Chondrocyte (in vitro differentiated cells): Measurements from ENCODE around the gene CCDC81. TPM values are rescaled to one million over a fixed set of nuclear protein-coding genes. Genes with fewer than 3 reads are reported as not detected.
"Not testable (repeated sequence)": the region's sequence is repeated elsewhere in the genome, so short reads cannot be mapped to it uniquely, and the experiment has no call there.

Experiments used
- DNase-seq: peaks from one replicate; pipeline ENCODE4 v3.0.0; 2021; ENCODE audit warnings: mixed read lengths, low spot score
- H3K27ac Mint-ChIP-seq: one replicate; pipeline ENCODE4 v1.8.0; 2021; ENCODE audit warnings: mild to moderate bottlenecking, moderate library complexity, mixed read lengths; ENCODE audit not compliant: unreplicated experiment
- H3K27me3 Mint-ChIP-seq: 2 replicates; pipeline ENCODE4 v1.8.0; 2021; ENCODE audit warnings: low read depth, mixed read lengths
- H3K36me3 Mint-ChIP-seq: 2 replicates; pipeline ENCODE4 v1.8.0; 2021; ENCODE audit warnings: low read depth, mixed read lengths
- H3K4me1 Mint-ChIP-seq: 2 replicates; pipeline ENCODE4 v1.8.0; 2021; ENCODE audit warnings: low read depth, mild to moderate bottlenecking, mixed read lengths
- H3K4me3 Mint-ChIP-seq: one replicate; pipeline ENCODE4 v1.8.0; 2021; ENCODE audit warnings: mild to moderate bottlenecking, moderate library complexity, mixed read lengths; ENCODE audit not compliant: unreplicated experiment
- H3K9me3 Mint-ChIP-seq: 2 replicates; pipeline ENCODE4 v1.8.0; 2021; ENCODE audit warnings: low read depth, mixed read lengths
- total RNA-seq: library from RNA; stranded (reverse); gene quantifications from 3 replicates; pipeline ENCODE4 v1.2.1, GENCODE V29; 2021
- TF ChIP-seq, protein P1 (sequence below): fragments of 200-600 bp; sonication (generic); IDR thresholded peaks from 2 replicates; pipeline ENCODE4 v1.5.0; 2021; ENCODE audit warnings: antibody characterized with exemption, mild to moderate bottlenecking, moderate library complexity

CCDC81 gene
- total RNA-seq, 1 donor from 2014 or later: 9.6 TPM

DNA sequence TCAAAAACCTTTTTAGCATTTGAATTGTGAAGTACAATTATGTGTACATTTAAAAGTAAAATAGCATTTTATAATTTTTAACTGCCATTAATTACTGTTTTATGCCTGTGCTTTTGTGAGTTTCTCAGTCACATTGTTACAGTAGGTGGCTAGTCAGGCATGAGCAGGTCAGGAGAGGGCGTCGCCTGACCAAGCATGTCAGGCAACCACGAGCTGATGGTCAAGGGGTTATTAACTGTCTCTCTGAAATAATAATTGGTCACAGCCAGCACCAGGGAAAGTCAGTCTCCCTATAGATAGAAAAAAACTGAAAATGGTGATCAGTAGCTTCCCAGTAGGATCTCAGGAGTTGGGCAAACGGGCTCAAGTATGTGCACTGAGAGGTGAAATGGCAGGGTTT lies 19.4 kb upstream of the CCDC81 start:
- H3K36me3 Mint-ChIP-seq: peaks cover under 1% of the 10 kb centered on the region
- H3K4me3 Mint-ChIP-seq: no peak overlapping the region
- no peaks in the 10 kb centered on the region for H3K4me1 Mint-ChIP-seq
- no peak for DNase-seq
- H3K9me3 Mint-ChIP-seq: no peaks in the 10 kb centered on the region
- TF ChIP-seq, protein P1, sequence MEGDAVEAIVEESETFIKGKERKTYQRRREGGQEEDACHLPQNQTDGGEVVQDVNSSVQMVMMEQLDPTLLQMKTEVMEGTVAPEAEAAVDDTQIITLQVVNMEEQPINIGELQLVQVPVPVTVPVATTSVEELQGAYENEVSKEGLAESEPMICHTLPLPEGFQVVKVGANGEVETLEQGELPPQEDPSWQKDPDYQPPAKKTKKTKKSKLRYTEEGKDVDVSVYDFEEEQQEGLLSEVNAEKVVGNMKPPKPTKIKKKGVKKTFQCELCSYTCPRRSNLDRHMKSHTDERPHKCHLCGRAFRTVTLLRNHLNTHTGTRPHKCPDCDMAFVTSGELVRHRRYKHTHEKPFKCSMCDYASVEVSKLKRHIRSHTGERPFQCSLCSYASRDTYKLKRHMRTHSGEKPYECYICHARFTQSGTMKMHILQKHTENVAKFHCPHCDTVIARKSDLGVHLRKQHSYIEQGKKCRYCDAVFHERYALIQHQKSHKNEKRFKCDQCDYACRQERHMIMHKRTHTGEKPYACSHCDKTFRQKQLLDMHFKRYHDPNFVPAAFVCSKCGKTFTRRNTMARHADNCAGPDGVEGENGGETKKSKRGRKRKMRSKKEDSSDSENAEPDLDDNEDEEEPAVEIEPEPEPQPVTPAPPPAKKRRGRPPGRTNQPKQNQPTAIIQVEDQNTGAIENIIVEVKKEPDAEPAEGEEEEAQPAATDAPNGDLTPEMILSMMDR: no peak
- H3K27me3 Mint-ChIP-seq: no peaks in the 10 kb centered on the region
- H3K27ac Mint-ChIP-seq: no peak overlapping the region

- DNase-seq, H3K9me3 Mint-ChIP-seq, H3K36me3 Mint-ChIP-seq: not testable (repeated sequence)
Observed at GRCh38 chr11:86357412-86357811, 17.3 kb upstream of the CCDC81 start.

GRCh38 chr11:86358720-86359119 lies 16.0 kb upstream of the CCDC81 start:
- no peak overlapping the region for H3K4me3 Mint-ChIP-seq
- no peak for DNase-seq
- peaks cover under 1% of the 10 kb centered on the region for H3K36me3 Mint-ChIP-seq
- H3K27ac Mint-ChIP-seq: no peak overlapping the region
- no peaks in the 10 kb centered on the region for H3K27me3 Mint-ChIP-seq
- TF ChIP-seq, protein P1: no peak
- H3K4me1 Mint-ChIP-seq: peaks cover 3% of the 10 kb centered on the region
- peaks cover 8% of the 10 kb centered on the region for H3K9me3 Mint-ChIP-seq

More at GRCh38 chr11:86357412-86357811, 17.3 kb upstream of the CCDC81 start:
- not testable (repeated sequence) for H3K4me3 Mint-ChIP-seq, H3K4me1 Mint-ChIP-seq, H3K27ac Mint-ChIP-seq, H3K27me3 Mint-ChIP-seq

- Mint-ChIP-seq H3K27me3 (no peaks in the 10 kb centered on the region), H3K27ac (no peak overlapping the region), H3K9me3 (peaks cover 12% of the 10 kb centered on the region), H3K36me3 (peaks cover 4% of the 10 kb centered on the region), H3K4me1 (peaks cover 3% of the 10 kb centered on the region), H3K4me3 (no peak overlapping the region)
- TF ChIP-seq, protein P1: peak; percentile 83
- DNase-seq: no peak
Observed at GRCh38 chr11:86360775-86361395, 13.8 kb upstream of the CCDC81 start.

DNA sequence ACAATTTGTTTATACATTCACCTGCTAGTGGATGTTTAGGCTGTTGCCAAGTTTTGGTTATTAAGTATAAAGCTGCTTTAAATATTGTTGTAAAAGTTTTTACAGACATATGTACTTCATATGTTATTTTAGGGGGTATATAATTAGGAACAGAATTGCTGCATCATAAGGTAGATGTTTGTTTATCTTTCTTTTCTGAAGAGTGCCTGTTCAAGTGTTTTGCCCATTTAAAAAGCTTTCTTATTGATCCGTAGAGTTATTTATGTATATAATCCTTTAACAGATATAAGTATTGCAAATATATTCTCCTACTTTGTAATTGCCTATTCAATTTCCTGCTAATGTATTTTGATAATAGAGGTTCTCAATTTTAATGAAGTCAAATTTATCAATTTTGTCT lies 11.3 kb upstream of the CCDC81 start:
- Mint-ChIP-seq H3K27me3 (no peaks in the 10 kb centered on the region), H3K36me3 (peaks cover 4% of the 10 kb centered on the region), H3K4me1 (peaks cover 3% of the 10 kb centered on the region)

More for the DNA sequence above, 11.3 kb upstream of the CCDC81 start:
- no peak overlapping the region for H3K4me3 Mint-ChIP-seq
- TF ChIP-seq, protein P1: no peak
- no peak overlapping the region for H3K27ac Mint-ChIP-seq
- DNase-seq: no peak
- peaks cover 12% of the 10 kb centered on the region for H3K9me3 Mint-ChIP-seq
